HG02759 (cell line): ENCODE measurements around the gene DTX2.
"Not testable (repeated sequence)": the region's sequence is repeated elsewhere in the genome, so short reads cannot be mapped to it uniquely, and the experiment has no call there.

Experiments
- ATAC-seq: cut with Tn5 transposase; IDR thresholded peaks from one replicate; pipeline ENCODE4 v1.9.1; 2021; ENCODE audit warnings: mild to moderate bottlenecking, moderate library complexity; ENCODE audit not compliant: unreplicated experiment

The DTX2 gene

DNA sequence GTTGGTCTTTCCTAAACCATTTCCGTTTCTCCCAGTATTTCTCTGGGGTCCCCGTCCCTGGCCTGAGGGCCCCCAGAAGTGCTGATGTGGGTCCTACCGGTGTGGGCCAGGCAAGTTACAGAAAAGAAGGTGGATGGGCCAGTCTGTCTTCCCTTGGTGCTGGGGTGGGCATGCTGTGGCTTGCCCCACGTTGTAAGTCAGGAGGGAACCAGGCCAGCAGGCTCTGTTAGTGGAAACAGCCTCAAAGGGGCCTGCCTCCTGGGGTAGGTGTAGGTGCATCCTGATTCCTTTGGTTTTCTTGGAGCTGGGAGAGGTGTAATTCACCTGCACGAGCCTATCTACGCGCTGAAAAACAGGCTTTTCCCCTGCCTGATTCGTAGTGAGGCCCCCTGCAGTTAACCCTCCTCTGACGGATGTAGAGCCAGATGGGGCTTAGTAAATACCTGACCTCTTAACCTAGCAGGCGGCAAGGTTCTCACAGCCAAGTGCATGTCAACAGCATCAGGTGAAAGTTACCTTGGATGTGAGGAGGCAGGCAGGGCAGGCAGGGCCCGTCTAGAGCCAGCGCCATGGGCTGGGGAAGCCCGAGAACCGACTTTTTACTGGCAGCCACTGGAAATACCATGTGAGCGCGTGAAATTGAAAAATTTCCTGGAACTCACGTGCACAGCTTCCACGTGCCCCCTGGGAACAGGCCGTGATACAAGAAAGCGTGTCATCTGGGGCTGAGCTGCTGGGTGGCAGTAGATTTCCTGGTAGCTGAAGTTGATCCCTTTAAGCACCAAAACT is 24.5 kb downstream of the DTX2 start:
- peak; percentile 21 for ATAC-seq

DNA sequence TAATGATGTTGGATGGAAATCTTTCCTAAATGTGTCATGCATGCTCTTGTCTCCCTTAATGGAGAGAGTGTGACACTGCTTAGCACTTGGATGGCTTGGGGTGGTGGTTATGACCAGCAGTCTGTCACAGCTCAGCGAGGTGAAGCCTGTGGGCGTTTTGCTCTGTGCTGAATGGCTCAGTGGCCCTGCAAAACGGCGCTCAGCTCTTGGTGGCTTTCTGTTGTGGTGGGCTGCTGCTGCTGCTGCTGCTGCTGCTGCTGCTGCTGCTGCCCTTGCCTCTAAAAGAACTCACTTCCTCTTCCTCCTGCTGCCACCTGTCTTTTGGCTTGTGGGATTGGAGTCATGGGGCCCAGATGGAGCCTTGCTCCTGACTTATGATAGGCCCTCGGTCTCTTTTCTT is 25.1 kb downstream of the DTX2 start:
- peak; percentile 99 for ATAC-seq

DNA sequence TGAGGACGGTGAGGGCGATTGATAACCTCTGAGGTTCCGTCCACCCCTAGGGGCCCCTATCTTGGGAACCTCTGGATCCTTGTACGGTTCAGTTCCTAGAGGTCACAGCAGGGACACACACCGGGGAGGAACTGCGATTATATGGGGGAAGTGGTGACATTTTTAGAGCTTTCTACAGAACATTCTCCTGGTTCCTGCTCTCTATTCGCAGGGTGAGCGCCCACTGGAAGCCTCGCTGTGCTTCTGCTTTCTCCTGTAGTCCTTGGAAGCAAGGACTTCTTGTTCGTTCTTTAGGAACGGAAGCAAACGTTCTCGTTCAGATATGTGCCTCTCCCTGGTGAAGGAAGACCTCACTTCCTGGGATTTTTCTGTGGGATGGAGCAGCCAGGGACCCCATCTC is 26.5 kb downstream of the DTX2 start:
- not testable (repeated sequence) for ATAC-seq

DNA sequence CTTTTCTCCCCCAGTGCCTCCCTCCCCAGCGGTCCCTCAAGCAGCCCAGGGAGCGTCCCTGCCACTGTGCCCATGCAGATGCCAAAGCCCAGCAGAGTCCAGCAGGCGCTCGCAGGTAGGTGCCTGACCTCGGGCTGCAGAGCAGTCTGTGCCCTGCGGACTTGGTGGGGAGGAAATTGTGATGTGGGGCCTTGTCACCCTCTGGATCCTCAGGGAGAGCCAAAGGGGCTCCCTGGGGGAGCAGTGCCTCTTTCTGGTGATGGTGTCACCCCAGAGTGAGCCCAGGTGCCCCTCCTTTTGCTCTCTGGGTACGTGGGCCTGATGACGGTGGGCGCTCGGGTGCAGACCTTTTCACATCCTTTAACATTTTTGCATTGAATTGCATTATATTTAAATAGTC is 30.6 kb downstream of the DTX2 start:
- ATAC-seq = not testable (repeated sequence)

DNA sequence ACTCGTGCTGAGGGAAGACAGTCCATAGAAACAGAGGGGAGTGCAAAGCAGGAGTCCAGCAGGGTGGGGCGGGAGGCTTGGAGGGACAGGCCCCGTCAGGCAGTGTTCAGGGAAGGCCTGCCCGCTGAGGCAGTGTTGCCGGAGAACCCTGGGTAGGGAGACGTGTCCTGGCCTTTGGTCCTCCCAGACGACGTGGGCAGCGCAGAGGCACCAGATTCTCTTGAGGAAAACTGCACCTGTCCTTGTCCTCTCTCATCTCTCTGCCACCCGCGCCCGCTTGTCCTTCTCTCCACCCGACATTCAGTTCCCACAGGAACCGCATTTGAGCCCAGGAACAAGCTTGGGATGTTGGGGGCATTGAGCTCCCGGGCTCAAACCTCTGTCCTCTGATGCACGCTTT is 34.2 kb downstream of the DTX2 start:
- ATAC-seq = not testable (repeated sequence)

DNA sequence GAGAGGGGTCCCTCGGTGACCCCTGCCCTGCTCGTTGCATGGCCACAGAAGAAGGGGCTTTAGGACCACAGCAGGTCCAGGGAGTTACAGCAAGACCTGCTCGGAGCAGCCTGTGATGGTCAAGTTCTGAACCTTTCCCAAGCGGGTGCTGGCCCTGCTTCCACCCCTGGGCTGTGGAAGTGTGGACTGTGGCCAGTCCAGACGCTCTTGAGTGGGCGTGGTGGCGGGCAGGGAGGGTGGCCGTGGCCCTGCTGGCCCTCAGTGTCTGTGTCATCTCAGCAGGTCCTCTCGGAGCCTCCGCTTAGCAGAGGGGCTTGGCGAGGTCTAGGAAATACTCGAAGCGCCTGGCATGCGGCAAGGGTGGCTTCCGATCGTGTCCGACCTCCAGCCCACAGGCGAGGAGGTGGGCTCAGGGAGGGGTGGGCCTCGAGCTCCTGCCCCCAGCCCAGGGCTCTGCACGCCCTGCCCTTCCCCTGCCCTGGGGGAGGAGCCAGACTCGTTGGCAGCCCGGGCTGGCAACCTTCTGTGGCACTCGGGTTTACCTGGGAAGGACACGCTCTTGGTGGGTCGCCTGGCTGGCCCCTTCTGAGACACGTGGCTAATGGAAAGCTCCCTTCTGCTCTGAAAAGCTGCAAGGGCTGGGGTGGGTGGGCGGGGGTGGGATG is 36.5 kb downstream of the DTX2 start:
- not testable (repeated sequence) for ATAC-seq

DNA sequence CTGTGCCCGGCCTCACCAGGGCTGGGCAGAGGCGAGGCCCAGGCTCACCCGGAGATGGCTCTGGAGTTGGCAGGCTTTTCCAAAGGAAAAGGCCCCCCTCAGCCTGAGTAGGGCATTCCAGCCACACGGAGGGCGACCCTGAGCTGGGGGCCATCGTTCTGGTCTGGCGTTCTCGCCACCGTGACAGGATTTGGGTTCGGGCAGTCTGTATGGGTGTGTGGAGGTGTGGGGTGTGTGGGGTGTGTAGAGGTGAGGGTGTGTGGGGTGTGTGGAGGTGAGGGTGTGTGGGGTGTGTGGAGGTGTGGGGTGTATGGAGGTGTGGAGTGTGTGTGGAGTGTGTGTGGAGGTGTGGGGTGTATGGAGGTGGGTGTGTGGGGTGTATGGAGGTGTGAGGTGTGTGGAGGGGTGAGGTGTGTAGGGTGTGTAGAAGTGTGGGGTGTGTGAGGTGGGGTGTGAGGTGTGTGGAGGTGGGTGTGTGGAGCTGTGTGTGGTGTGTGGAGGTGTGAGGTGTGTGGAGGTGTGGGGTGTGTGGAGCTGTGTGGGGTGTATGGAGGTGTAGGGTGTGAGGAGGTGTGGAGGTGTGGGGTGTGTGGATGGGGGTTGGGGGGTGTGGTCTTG is 37.2 kb downstream of the DTX2 start:
- ATAC-seq = not testable (repeated sequence)

DNA sequence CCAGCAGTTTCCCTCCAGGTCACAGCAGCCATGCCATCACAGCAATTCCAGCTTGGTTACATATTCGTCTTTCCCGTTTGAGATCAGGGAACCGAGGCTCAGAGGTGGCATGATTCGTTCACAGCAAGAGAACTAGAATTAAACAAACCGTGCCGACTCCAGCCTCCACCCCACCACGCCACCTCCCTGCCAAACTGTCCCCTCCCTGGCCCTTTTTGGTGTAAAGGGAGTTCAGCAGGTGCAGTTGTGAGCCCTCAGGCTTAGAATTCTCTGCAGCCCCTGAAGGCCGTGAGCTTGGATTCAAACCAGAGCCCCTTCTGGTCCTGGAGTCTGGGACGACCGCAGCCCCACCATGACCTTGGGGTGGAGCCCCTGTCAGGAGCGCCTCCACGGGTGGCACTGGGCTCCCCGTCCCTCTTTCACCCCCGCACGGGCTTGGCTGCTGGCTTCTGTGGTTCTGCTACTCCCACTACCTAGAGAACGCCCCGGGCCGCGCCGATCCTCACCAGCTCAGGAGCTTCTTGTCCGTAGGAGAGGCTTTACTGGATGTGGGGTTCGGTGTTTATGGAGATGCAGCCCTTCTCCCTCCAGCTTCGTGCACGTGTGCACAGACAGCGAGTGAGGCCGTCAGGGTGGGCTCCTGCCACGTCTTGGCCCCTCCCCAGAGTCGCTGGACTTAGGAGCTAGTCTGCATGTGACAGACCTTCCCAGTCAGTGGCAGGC is 37.9 kb downstream of the DTX2 start:
- ATAC-seq = peak; percentile 2

DNA sequence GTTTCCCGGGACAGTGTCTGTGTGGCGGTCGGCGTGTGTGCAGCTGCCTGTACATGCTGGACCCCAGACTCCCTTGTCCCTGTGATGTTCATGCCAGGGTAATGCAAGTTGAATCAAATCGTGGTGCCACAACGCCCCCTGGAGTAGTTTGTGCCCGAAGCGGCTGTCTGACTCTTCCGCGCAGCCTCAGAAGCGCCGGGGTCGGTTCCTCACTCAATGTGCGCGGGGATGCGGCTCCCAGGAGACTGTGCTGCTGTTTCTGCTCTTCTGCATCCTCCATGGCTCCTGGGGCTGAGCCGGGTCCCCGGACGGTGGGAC is 38.4 kb downstream of the DTX2 start:
- peak; percentile 72 for ATAC-seq

DNA sequence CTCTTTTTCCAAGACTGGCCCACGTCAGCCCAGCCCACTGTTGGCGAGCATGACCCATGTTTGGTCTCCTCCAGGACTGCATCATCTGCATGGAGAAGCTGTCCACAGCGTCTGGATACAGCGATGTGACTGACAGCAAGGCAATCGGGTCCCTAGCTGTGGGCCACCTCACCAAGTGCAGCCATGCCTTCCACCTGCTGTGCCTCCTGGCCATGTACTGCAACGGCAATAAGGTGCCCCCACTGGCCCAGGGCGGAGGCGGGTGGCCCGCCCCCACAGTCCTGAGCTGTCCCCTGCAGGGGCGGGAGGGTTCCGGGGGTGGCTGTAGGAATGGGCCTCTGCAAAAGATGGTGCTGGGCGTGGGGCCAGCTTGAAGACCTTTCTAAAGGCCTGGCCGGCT is 40.7 kb downstream of the DTX2 start:
- not testable (repeated sequence) for ATAC-seq

DNA sequence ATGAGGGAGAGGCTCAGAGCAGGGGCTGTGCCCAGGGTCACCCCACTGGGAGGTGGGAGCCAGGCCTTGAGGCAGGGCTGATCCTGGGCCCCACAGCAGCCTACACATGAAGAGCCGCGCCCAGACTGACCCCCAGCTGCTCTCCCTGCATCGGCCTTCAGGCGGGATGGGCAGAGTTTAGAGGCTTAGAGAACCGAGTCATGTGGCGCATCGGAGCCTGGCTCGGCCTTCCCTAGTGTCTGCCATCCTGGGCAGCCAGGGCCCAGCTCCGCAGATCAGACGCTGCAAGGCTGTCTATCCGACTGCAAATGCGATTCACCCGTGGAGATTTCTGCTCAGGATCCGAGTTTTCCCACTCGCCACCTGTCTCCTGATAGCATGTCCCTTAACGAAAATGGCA is 41.3 kb downstream of the DTX2 start:
- not testable (repeated sequence) for ATAC-seq

DNA sequence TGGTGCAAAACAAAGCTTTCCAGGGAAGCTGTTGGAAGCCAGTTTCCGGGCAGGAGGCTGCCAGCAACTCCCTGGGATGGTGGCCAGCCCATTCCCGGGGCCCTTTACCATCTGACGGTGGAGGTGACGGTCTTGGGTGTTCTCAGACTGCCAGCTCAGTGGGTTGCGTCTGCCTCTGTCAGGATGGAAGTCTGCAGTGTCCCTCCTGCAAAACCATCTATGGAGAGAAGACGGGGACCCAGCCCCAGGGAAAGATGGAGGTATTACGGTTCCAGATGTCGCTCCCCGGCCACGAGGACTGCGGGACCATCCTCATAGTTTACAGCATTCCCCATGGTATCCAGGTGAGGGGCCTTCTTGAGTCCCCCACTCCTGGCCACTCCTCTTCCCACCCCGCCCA is 41.7 kb downstream of the DTX2 start:
- ATAC-seq = not testable (repeated sequence)

DNA sequence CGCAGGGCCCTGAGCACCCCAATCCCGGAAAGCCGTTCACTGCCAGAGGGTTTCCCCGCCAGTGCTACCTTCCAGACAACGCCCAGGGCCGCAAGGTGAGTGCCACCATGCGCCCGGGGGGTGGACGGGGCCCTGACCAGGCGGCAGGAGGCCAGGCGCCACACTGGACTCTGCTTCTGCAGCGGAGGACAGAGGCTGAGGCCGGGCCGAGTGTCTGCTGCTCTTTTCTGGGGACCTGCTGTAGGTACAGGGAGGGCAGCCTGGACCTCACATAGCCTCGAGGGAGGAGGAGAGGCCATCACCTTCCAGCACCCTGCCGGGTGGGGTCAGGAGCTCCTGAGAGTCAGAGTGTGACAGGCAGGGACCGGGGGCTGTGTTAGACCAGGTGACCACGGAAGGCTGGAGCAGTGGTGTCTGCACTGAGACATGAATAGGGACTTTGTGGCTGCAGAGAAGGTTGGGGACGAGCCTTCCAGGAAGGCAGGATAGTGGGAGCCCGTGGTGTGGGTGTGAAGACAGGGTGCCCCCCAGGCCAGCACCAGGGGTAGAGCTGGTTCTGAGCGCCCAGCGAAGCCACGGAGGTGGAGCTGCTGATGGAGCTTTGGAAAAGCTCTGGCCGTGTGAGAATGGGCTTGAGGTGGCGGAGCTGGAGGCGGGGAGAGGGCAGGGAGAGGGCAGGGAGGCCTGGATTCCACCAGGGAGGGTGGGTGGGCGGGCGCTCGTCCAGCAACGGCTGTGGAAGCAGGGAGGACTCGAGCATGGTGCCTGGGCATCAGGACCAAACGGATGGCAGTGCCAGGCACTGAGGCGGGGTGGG is 43.0 kb downstream of the DTX2 start:
- not testable (repeated sequence) for ATAC-seq

DNA sequence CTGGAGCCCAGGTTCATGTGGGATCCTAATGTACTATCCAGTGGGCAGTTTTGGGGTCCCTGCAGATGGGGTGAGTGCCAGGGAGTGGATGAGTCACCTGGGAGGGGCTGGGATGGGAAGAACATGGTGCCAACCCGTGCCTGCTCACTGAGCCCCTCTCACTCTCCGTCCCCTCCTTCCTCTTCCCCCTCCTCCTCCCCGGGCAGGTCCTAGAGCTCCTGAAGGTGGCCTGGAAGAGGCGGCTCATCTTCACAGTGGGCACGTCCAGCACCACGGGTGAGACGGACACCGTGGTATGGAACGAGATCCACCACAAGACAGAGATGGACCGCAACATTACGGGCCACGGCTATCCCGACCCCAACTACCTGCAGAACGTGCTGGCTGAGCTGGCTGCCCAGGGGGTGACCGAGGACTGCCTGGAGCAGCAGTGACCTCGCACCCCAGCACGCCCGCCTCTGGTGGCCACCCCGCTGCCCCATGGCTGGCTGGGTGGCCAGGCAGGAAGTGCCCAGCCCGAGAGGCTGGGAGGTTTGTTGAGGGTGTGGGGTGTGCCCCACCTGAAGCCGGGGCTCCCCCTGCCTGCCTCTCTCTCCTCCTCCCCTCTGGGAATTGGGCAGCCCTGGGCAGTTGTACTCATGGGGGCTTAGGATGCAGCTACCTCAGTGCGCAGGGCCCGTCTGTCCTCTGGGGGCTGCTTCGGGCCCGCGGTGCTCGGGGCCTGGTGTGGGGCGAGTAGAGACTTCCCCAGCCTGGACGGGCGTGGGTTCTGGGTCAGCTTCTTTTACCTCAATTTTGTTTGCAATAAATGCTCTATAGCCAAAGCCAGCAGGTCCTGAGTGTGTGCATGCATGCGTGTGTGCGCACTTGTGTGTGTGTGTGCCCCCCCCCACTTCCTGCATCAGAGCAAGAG is 43.9 kb downstream of the DTX2 start:
- no peak for ATAC-seq

DNA sequence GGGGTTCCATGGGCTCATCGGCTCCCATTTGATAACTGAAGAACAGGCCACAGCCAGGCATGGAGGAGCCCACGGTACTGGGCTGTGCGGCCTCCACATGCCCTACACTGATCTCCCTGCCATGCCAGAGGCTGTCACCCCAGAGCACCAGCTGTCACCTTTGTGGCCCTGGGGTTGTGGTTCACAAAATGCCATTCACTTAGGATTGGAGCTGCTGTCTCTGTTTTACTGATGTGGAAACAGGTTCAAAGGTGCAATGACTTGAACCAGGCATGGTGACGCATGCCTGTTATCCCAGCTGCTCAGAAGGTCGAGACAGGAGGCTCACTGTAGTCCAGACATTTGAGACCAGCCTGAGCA is 44.6 kb downstream of the DTX2 start:
- ATAC-seq = no peak

DNA sequence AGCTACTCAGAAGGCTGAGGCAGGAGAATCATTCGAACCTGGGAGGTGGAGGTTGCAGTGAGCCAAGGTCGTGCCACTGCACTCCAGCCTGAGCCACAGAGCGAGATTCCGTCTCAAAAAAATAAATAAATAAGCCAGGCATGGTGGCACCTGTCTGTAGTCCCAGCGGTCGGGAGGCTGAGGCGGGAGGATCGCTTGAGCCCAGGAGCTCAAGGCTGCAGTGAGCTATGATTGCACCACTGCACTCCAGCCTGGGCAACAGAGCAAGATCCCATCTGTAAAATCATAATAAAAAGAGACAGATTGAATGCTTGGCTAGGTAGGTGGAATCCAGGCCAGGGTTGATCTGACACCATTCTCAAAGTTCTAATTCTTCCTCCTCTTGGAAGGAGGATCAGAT is 45.1 kb downstream of the DTX2 start:
- ATAC-seq = not testable (repeated sequence)

DNA sequence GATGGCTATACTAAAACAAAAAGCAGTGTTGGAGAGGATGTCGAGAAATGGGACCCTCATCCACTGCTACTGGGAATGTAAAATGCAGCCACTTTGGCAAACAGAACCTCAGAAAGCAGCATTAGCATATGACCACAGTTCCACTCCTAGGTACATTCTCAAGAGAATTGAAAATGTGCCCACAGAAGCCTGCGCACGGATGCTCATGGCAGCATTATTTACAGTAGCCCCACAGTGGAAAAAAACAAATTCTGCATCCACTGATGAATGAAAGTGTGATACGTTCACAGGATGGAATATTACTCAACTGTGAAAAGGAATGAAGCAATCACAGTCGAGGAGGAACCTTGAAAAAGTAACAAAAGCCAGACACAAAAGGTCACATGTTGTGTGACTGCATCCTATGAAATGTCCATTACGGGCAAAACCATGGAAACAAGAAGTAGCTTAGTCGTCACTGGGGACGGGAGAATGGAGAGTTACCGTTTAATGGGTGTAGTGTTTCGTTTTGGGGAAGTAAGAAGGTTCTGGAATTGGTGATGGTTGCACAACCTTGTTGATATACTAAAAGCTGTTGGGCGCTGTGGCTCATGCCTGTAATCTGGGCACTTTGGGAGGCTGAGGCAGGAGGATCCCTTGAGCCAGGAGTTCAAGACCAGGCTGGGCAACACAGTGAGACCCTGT is 46.4 kb downstream of the DTX2 start:
- no peak for ATAC-seq

DNA sequence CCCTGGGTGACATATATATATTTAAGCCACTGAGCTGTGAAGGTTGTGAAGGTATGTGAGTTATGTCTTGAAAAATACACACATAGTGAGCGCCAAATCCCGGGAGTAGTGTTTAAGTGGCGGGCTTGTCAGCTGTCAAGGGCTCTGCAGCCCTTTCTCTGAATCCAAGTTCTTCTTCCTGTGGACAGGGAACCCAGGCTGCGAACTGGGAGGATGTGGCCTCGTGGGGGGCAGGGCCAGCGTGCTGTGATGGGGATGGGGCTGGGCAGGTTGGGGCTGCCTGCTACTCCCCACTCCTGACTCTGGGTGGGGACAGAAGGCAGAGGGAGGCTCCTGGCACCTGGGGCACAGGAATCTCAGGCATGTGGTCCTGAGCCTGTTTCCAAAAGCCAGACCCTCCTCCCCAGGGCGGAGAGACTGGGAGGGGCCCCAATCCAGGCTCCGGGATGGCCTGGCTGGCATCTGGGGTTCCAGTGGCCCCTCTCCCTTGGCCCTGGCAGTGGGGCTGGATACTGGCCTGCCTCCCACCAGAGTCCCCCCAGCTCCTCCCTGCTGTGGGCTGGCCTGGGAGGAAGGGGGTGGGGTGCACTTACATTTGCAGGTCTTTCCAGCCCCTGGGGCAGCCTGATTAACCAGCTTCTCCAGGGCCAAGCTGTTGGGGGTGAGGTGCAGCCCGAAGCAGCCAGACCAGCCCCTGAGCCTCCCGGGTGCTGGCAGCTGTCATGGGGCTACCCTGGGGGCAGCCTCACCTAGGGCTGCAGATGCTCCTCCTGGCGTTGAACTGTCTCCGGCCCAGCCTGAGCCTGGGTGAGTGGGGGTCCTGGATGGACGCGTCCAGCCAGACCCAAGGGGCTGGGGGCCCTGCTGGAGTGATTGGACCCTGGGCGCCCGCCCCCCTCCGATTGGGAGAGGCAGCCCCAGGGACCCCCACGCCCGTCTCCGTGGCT is 48.7 kb downstream of the DTX2 start, which contains the start of gene UPK3B:
UPK3B (plus strand) TSS at position 622 of the 947 bp plus-strand sequence; CDS start at position 723, 101 bp downstream.
- ATAC-seq = no peak
